Measurements from ENCODE around the gene AXIN1. TPM values are rescaled to one million over a fixed set of nuclear protein-coding genes. Genes with fewer than 3 reads are reported as not detected.
A peak's percentile ranks its signal among the peaks of the same experiment; 100 is the strongest.
"Not testable (repeated sequence)": the region's sequence is repeated elsewhere in the genome, so short reads cannot be mapped to it uniquely, and the experiment has no call there.

AXIN1 gene
- total RNA-seq, 1 donor from 2014 or later = 30.6 TPM

GRCh38 chr16:333406-334094 is 19.0 kb downstream of the AXIN1 start:
- Mint-ChIP-seq H3K4me3 (no peak overlapping the region), H3K27ac (no peak overlapping the region), H3K27me3 (no peaks in the 10 kb centered on the region), H3K9me3 (no peaks in the 10 kb centered on the region), H3K36me3 (peaks cover 7% of the 10 kb centered on the region), H3K4me1 (ENCODE audit: unreplicated experiment) (peaks cover 22% of the 10 kb centered on the region)
- TF ChIP-seq CTCF (conservative IDR thresholded peaks at IDR 0.05) = no peak
- no peak for DNase-seq (ENCODE audit: extremely low spot score, unreplicated experiment)

- H3K36me3 Mint-ChIP-seq; DNase-seq (ENCODE audit: extremely low spot score, unreplicated experiment); H3K4me3 Mint-ChIP-seq; H3K9me3 Mint-ChIP-seq; H3K27me3 Mint-ChIP-seq: not testable (repeated sequence)
- H3K27ac Mint-ChIP-seq = peak overlapping the region; percentile 43
- peaks cover 22% of the 10 kb centered on the region for H3K4me1 Mint-ChIP-seq (ENCODE audit: unreplicated experiment)
These were observed 21.2 kb downstream of the AXIN1 start for GRCh38 chr16:331181-331814.

GRCh38 chr16:330741-331140 is 21.8 kb downstream of the AXIN1 start:
- DNase-seq (ENCODE audit: extremely low spot score, unreplicated experiment) = no peak
- no peak overlapping the region for H3K4me3 Mint-ChIP-seq
- H3K27me3 Mint-ChIP-seq = no peaks in the 10 kb centered on the region
- peaks cover 22% of the 10 kb centered on the region for H3K4me1 Mint-ChIP-seq (ENCODE audit: unreplicated experiment)
- H3K27ac Mint-ChIP-seq = peak overlapping the region; percentile 43
- H3K36me3 Mint-ChIP-seq = peaks cover 7% of the 10 kb centered on the region
- H3K9me3 Mint-ChIP-seq = no peaks in the 10 kb centered on the region
- no peak for TF ChIP-seq CTCF (conservative IDR thresholded peaks at IDR 0.05)

- no peak overlapping the region for H3K4me3 Mint-ChIP-seq
- no peak overlapping the region for H3K27ac Mint-ChIP-seq
- no peaks in the 10 kb centered on the region for H3K9me3 Mint-ChIP-seq
- DNase-seq (ENCODE audit: extremely low spot score, unreplicated experiment) = no peak
- no peaks in the 10 kb centered on the region for H3K36me3 Mint-ChIP-seq
- H3K27me3 Mint-ChIP-seq = no peaks in the 10 kb centered on the region
- H3K4me1 Mint-ChIP-seq (ENCODE audit: unreplicated experiment) = peaks cover 4% of the 10 kb centered on the region
- TF ChIP-seq CTCF (conservative IDR thresholded peaks at IDR 0.05) = no peak
These were observed 27.0 kb downstream of the AXIN1 start for GRCh38 chr16:325375-326145.

GRCh38 chr16:324451-325334 is 27.8 kb downstream of the AXIN1 start:
- no peaks in the 10 kb centered on the region for H3K9me3 Mint-ChIP-seq
- peaks cover 4% of the 10 kb centered on the region for H3K36me3 Mint-ChIP-seq
- no peaks in the 10 kb centered on the region for H3K4me1 Mint-ChIP-seq (ENCODE audit: unreplicated experiment)
- H3K27ac Mint-ChIP-seq = peak overlapping the region; percentile 61
- no peak for DNase-seq (ENCODE audit: extremely low spot score, unreplicated experiment)
- no peak for TF ChIP-seq CTCF (conservative IDR thresholded peaks at IDR 0.05)
- H3K27me3 Mint-ChIP-seq = no peaks in the 10 kb centered on the region
- no peak overlapping the region for H3K4me3 Mint-ChIP-seq

Data from type B pancreatic cell (in vitro differentiated cells).